Right lobe of liver (tissue), 4 donors: ENCODE results near the gene CTTNBP2.

Experiments
- CTCF ChIP-seq, 4 donors: fragments of 200-600 bp in 3 of 4; fragments of 450-650 bp in 1 of 4; IDR thresholded peaks; one replicate each; pipeline versions ENCODE4 v1.5.1 to v1.8.0; 2016 to 2022; ENCODE audit warnings: antibody characterized with exemption in 4 of 4, mild to moderate bottlenecking in 2 of 4
- POLR2A ChIP-seq: fragments of 450-650 bp; IDR thresholded peaks from one replicate; pipeline ENCODE4 v1.6.1; 2017; ENCODE audit warnings: antibody characterized with exemption, mild to moderate bottlenecking
- donor health status: DM: no; HTN: no; CAD: no.
- donor health status: DM: no; HTN: no; CAD: no.
- donor health status: DM: no; HTN: yes; CAD: no.

- TF ChIP-seq CTCF (IDR thresholded peaks at IDR 0.05) = no peak
- no peak for TF ChIP-seq POLR2A
Measured at GRCh38 chr7:117848941-117849340, 24.3 kb downstream of the CTTNBP2 start.
